GM23338 (cell line): ENCODE results near the gene IRGC. TPM values are rescaled to one million over a fixed set of nuclear protein-coding genes. Genes with fewer than 3 reads are reported as not detected.

Experiments
- ATAC-seq: fragments of 200-7000 bp; cut with Tn5 transposase; 3 replicates; pipeline ENCODE4 v1.9.1; 2020
- DNase-seq: peaks from one replicate; pipeline ENCODE4 v3.0.0-alpha.2; 2015; ENCODE audit warnings: low spot score
- H2AFZ ChIP-seq: fragments of 200-600 bp; sonication (generic); 2 replicates; pipeline ENCODE4 v1.8.0; 2016; ENCODE audit warnings: antibody characterized with exemption, mild to moderate bottlenecking, moderate library complexity
- H3F3A ChIP-seq: fragments of 200-600 bp; sonication (generic); replicated peaks from 2 replicates; pipeline ENCODE4 v1.8.0; 2017; ENCODE audit warnings: antibody characterized with exemption, mixed run types, low read depth
- H3K27ac ChIP-seq: fragments of 200-600 bp; sonication (generic); 2 replicates; pipeline ENCODE4 v1.6.1; 2016; ENCODE audit warnings: low read depth
- H3K27me3 ChIP-seq: fragments of 200-600 bp; sonication (generic); 2 replicates; pipeline ENCODE4 v1.8.0; 2016; ENCODE audit warnings: mild to moderate bottlenecking, mixed run types, moderate library complexity; ENCODE audit not compliant: insufficient read depth
- H3K36me3 ChIP-seq: fragments of 200-600 bp; sonication (generic); 2 replicates; pipeline ENCODE4 v1.8.0; 2016; ENCODE audit warnings: mild to moderate bottlenecking; ENCODE audit not compliant: insufficient read depth
- H3K4me1 ChIP-seq: fragments of 200-600 bp; sonication (generic); 2 replicates; pipeline ENCODE4 v1.8.0; 2016; ENCODE audit warnings: mild to moderate bottlenecking, moderate library complexity; ENCODE audit not compliant: insufficient read depth
- H3K4me2 ChIP-seq: fragments of 200-600 bp; sonication (generic); 2 replicates; pipeline ENCODE4 v1.7.1; 2017; ENCODE audit warnings: mixed run types
- H3K4me3 ChIP-seq: fragments of 200-600 bp; sonication (generic); 2 replicates; pipeline ENCODE4 v1.6.1; 2016; ENCODE audit warnings: mixed run types
- H3K79me2 ChIP-seq: fragments of 200-600 bp; sonication (generic); replicated peaks from 2 replicates; pipeline ENCODE4 v1.8.0; 2017; ENCODE audit warnings: mild to moderate bottlenecking; ENCODE audit not compliant: insufficient read depth
- H3K9me2 ChIP-seq: fragments of 200-600 bp; sonication (generic); 2 replicates; pipeline ENCODE4 v1.8.0; 2017; ENCODE audit not compliant: insufficient read depth
- H4K20me1 ChIP-seq: fragments of 200-600 bp; sonication (generic); replicated peaks from 2 replicates; pipeline ENCODE4 v1.8.0; 2017; ENCODE audit warnings: mild to moderate bottlenecking; ENCODE audit not compliant: insufficient read depth
- H3K27ac Mint-ChIP-seq: 2 replicates; pipeline ENCODE4 v1.8.0; 2020; ENCODE audit warnings: inconsistent platforms, mild to moderate bottlenecking, moderate library complexity, mixed read lengths
- H3K27me3 Mint-ChIP-seq: 3 replicates; pipeline ENCODE4 v1.8.0; 2022; ENCODE audit warnings: low read depth, mild to moderate bottlenecking, moderate library complexity, mixed read lengths, inconsistent platforms; ENCODE audit not compliant: insufficient read depth, poor library complexity
- H3K36me3 Mint-ChIP-seq: 3 replicates; pipeline ENCODE4 v1.8.0; 2021; ENCODE audit warnings: low read depth, mild to moderate bottlenecking, inconsistent platforms, moderate library complexity, mixed read lengths
- H3K4me1 Mint-ChIP-seq: 3 replicates; pipeline ENCODE4 v1.8.0; 2020; ENCODE audit warnings: mild to moderate bottlenecking, inconsistent platforms, mixed read lengths
- H3K4me3 Mint-ChIP-seq: 3 replicates; pipeline ENCODE4 v1.8.0; 2021; ENCODE audit warnings: moderate library complexity, mild to moderate bottlenecking, inconsistent platforms, mixed read lengths
- H3K9me3 Mint-ChIP-seq: 3 replicates; pipeline ENCODE4 v1.8.0; 2020; ENCODE audit warnings: moderate library complexity, mild to moderate bottlenecking, inconsistent platforms, mixed read lengths
- CTCF ChIP-seq, 2 experiments: fragments of 200-600 bp in 1 of 2; sonication (generic) in 1 of 2; conservative IDR thresholded peaks; 2 replicates each; pipeline versions ENCODE4 v1.5.1 to v1.6.1; 2016 to 2017; ENCODE audit warnings: antibody characterized with exemption in 2 of 2, low read depth in 2 of 2, mild to moderate bottlenecking in 2 of 2, moderate library complexity in 1 of 2
- EZH2phosphoT487 ChIP-seq: fragments of 200-600 bp; sonication (generic); IDR thresholded peaks from one replicate; pipeline ENCODE4 v1.8.1; 2018; ENCODE audit warnings: antibody characterized with exemption; ENCODE audit not compliant: unreplicated experiment
- ZNF462 ChIP-seq: fragments of 250-450 bp; sonication (Bioruptor Pico); IDR thresholded peaks from 2 replicates; pipeline ENCODE4 v1.5.0; 2020; ENCODE audit warnings: mild to moderate bottlenecking, moderate library complexity
- polyA plus RNA-seq: library from polyadenylated mRNA; unstranded; fragments of >200 nt; fragmentation: Nextera tagmentation; extraction: Ambion mirVana; gene quantifications from 2 replicates; pipeline ENCODE4 v1.2.1, GENCODE V29; 2016
- total RNA-seq: library from RNA; depleted of rRNA; stranded (reverse); fragments of >200 nt; shearing (Covaris generic); gene quantifications from 2 replicates; pipeline ENCODE4 v1.2.3, GENCODE V29; 2014

Gene IRGC
- total and polyA plus RNA-seq, 2 experiments from 2014 or later = not detected

- H3K36me3 Mint-ChIP-seq = peaks cover 3% of the 10 kb centered on the region; the same call in 2 of the 3 replicates
- Histone ChIP-seq H4K20me1 (no peaks in the 10 kb centered on the region), H3K9me2 (no peaks in the 10 kb centered on the region), H3K4me3 (no peak overlapping the region), H3K27me3 (no peaks in the 10 kb centered on the region), H3K36me3 (no peaks in the 10 kb centered on the region), H3K4me2 (no peak overlapping the region), H2AFZ (no peak overlapping the region), H3F3A (no peaks in the 10 kb centered on the region), H3K79me2 (no peaks in the 10 kb centered on the region), H3K4me1 (no peaks in the 10 kb centered on the region), H3K27ac (no peak overlapping the region)
- no peak for ATAC-seq
- no peak for DNase-seq
- H3K4me1 Mint-ChIP-seq = no peaks in the 10 kb centered on the region
- H3K27ac Mint-ChIP-seq = no peak overlapping the region
- H3K9me3 Mint-ChIP-seq = peaks cover 10% of the 10 kb centered on the region
- TF ChIP-seq CTCF (conservative IDR thresholded peaks at IDR 0.05; ENCODE audit: low read depth in 2 of 2) (no peak), EZH2phosphoT487 (no peak)
- H3K27me3 Mint-ChIP-seq = no peaks in the 10 kb centered on the region
- H3K4me3 Mint-ChIP-seq = no peak overlapping the region
Observed at GRCh38 chr19:43713208-43713607, 2.7 kb upstream of the IRGC start.

GRCh38 chr19:43718627-43719377 is 2.9 kb downstream of the IRGC start:
- Mint-ChIP-seq H3K9me3 (no peaks in the 10 kb centered on the region), H3K4me1 (no peaks in the 10 kb centered on the region), H3K27ac (no peak overlapping the region), H3K4me3 (no peak overlapping the region), H3K36me3 (no peaks in the 10 kb centered on the region), H3K27me3 (peaks cover 5% of the 10 kb centered on the region)
- Histone ChIP-seq H3K27ac (no peak overlapping the region), H3K9me2 (no peaks in the 10 kb centered on the region), H3F3A (no peaks in the 10 kb centered on the region), H3K4me3 (no peak overlapping the region), H3K27me3 (no peaks in the 10 kb centered on the region), H4K20me1 (no peaks in the 10 kb centered on the region), H3K36me3 (no peaks in the 10 kb centered on the region), H2AFZ (no peak overlapping the region; the same call in 1 of the 2 replicates), H3K4me2 (no peak overlapping the region), H3K79me2 (no peaks in the 10 kb centered on the region), H3K4me1 (no peaks in the 10 kb centered on the region)
- ATAC-seq (no peak), DNase-seq (no peak)
- TF ChIP-seq ZNF462 = no peak
